HG03196 (cell line): Measurements from ENCODE around the gene MPRIP.
"Not testable (repeated sequence)": the region's sequence is repeated elsewhere in the genome, so short reads cannot be mapped to it uniquely, and the experiment has no call there.

ENCODE experiments used
- ATAC-seq: cut with Tn5 transposase; IDR thresholded peaks from one replicate; pipeline ENCODE4 v1.9.1; 2021; ENCODE audit not compliant: unreplicated experiment

Gene MPRIP

DNA sequence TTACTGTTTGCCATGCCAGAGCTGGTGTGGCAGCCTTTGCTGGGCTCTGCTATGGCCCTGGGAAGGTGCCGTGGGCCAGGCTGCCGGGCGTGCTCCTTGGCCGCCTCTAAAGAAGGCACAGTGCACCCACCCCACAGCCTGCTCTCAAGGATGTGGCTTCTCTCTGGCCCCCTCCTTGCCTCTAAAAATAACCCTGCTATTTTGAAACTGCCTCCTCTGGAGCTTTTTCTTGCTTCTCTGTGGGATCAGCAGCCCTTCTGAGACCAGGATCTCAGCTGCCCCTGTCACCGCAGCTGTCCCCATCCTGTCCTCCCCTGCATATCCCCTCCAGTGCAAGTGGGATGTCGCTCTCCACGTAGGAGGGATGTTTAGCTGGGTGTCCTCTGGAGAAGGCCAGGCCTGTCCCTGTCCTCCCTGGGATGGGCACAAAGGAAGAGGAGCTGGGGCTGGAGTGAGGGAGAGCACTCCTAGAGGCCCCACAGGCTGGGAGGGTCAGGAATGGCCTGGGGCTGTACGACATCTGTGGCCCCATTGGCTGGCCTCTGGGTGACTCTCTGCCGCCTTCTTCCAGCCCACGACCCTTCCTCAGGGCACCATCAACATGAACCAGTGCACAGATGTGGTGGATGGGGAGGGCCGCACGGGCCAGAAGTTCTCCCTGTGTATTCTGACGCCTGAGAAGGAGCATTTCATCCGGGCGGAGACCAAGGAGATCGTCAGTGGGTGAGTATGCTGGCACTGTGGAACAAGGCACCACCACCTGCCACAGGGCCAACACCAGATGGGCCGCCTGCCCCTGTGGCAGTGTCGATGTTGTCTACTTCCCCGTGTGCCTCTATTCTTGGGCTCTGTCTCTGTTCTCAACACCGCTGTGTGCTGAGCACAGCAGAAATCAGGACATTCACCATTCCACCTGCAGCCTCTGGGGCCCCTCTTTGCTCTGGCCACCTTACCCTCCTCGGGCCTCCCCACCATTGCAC, 84.2 kb downstream of the MPRIP start:
- ATAC-seq = no peak

DNA sequence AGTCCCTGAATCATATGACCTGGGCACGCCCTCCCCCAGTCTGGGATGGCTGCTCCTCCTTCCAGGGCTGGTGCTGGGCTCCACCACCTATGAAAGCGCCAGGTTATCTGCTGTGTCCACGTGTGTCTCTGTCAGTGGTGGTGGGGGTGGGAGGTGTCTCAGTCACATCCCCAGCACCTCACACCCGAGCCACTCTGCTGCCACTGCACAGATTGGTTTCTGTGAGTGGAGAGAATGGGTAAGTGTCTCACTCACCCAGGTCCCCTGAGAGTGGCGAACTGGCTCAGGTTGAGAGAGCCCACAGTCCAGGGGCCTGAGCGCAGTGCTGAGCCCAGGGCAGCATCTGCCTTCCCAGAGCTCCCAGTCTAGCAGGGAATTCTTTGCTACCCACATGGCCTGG, 84.9 kb downstream of the MPRIP start:
- no peak for ATAC-seq

DNA sequence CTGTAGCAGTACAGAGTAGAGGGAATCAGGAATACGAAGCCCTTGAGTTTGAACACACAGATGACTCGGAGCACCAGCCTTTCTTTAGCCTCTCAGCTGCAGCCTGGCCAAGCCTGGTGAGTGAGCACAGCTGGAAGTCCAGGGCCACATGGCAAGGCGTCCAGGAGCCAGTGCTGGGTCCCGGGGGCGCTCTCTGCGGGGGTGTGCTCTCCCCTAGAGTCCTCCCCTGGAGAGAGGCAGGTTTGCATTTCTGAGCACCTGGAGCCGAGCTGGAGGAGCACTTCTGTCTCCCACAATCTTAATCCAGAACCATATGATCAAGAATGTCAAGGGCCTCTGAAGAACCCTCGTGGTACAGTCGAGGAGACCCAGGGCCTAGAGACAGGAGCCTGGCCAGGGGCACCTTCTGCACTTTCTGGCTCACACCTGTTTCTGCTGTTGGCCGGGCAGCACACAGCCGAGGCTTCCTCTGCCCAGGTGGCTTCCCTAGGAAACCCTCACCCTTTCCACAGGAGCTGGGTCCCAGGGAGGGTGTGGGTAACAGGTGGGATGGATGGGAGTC, 85.6 kb downstream of the MPRIP start:
- ATAC-seq = no peak

DNA sequence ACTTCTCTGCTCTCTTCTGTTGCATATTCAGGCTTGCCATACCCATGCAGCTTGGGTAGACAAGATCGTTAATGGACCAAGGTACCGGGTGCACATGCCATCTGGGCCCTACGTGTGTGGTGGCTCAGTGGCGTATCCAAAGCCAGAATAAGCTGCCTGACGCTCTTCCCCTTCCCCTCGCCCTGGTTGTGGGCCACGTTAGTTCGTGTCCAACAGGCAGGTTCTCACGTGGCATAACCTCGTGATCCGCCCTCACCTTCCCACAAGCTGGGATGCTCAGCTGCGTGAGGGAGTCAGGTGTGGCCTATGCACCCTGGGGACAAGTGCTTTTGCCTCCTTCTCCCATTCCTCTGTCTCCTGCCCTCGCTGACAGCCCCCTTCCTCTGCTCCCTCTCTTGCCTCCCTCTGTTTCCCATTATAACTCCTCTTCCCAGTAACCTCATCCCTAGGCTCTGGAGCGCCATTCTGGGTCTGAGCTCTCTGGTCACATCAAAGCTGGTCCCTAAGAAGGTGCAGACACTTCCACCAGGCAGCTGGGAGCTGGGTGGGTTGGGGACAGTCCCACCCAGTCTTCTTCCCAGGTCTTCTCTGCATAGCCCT, 86.3 kb downstream of the MPRIP start:
- ATAC-seq = no peak

DNA sequence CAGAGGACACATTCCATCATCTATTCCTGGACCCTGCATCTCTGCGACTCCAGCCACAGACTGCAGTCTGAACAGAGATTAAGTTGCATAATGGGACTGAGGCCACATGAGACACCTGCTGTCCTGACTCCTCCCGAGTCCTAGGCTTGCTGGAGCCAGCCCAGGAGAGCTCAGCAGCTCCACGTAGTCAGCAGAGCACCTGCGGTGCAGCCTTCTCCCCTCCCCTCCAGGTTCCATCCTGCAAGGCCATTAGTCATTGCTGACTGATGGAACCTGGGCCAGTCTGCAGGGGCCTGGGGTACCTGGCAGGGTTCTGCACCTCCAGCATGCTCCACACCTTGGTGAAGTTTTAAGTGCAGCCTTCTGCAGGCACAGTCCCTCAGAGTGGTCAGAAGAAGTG, 87.2 kb downstream of the MPRIP start:
- no peak for ATAC-seq

DNA sequence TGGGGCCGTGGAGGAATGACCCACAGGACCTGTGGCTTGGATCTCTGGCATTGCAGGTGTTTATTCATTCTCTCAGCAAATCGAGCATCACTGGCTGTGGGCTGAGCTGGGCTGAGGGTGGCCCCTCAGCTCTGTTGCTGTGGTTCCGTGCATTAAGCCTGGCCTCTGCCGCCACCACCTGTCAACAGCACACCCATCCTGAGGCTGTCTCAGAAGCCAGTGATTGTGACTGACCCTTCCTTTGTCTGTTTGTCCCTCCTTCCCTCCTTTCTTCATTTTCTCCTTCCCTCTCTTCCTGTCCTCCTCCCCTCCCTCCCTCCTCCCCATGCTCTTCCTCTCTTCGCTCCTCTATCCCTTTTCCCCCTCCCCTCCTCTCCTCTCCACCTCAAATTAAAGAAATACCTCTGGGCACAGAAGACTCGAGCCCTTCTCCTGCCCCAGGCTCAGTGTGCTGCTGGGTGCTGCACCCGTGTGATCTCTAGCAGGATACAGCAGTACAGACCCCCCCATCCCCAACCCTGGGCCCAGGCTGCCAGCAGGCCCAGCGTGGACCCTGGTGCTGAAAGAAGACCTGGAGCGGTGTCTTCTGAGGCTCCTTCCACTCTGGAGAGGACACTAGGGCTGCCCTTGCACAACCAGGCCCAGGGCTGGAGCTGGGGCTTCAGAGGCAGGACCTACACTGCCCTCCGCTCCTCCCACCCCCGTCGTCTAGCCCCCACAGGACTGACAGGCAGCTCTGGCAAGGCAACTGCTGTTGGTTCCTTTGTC, 88.0 kb downstream of the MPRIP start:
- ATAC-seq = no peak

DNA sequence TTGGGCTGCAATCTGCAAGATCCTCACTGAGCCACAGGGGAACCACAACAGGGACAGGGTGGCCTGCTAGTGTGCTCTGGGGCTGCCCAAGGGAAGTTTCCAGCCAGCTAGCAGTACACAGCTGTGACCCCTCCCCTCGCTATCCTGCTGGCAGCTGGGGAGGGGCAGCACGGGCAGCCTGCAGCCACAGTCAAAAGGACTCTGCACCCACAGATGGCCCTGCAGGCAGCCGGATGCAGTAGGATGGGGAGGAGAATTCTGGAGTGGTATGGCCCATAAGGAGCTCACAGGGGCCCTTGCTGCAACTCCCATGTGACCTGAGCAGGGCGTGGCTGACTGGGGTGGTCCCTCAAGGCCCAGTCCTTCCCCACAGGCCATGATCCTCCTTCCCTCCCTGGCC, 89.6 kb downstream of the MPRIP start:
- ATAC-seq = no peak

DNA sequence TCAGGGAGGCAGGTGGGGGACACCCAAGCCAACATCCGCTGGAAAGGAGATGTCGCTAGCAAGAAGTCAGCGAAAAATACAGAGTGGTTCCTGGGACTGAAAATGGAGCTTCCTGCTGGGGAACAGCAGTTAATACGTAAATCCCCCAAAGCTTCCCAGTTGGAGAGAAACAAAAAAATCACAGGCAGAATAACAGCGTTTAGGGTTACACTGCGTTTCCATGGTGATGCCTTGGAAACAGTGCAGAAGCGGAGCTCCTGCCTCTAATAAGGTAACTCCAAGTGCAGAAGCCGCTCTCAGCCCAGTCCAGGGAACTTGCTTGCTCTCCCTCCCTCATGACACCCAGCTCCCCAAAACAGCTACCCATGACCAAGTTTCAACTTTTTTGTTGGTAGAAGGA, 90.5 kb downstream of the MPRIP start:
- ATAC-seq = no peak

DNA sequence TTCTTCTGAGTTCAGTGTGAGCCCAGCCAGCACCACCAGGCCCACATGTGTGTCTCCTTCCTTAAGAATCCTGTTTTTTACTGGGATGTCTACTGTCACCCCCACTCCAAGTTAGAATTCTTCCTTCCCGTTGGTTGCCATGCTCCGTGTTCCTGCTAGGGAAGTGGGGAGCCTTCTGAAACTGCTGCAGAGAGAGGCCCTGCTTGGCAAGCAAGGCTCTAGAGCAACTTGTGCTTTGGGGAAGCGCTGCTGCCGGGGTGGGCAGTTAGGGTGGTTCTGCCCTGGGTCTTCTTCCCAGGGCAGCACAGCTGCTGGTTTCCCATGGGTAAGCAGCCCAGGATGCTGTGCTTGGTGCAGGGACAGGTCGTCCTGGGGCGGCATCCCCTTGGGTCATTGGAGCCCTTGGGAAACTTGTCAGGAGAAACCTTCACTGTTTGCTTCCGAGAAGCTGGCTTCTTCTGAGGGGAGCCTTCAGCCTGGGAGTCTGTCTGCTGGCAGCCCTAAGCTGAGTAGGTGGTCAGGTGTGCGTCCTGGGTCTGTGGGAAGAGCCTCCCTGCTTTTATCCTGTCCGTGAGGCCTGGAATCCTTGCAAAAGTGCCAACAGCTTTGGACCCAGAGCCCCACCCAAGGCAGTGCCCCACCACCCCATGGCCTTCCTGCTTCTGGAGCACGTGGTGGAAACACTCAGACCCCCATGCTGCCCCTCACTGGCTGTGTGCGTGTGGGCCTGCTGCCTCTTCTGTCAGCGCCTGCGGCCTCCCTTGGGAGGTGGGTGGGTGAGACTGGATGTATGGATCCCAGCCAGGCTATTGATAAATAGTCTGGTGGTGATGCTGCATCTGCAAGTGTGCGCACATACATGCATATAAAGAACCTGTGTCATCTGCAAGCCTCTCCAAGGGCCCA, 92.0 kb downstream of the MPRIP start:
- ATAC-seq = no peak

DNA sequence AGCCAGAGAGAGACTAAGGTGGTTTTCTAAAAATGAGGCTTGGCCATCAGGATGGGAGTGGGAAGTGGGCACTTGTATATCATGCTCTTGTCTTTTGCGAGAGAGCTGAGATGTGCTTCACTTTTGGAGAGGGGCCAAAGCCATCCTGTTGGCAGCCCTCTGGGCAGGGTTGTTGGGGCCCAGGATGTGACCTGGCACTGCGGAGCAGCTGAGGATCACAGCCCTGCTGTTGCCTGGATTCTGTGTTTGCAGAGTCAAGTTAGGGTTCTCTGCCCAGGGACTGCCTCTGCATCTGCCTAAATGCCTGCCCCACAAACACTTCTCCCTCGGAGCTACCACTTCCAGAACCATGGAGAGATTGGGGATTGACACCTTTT, 92.7 kb downstream of the MPRIP start:
- no peak for ATAC-seq

DNA sequence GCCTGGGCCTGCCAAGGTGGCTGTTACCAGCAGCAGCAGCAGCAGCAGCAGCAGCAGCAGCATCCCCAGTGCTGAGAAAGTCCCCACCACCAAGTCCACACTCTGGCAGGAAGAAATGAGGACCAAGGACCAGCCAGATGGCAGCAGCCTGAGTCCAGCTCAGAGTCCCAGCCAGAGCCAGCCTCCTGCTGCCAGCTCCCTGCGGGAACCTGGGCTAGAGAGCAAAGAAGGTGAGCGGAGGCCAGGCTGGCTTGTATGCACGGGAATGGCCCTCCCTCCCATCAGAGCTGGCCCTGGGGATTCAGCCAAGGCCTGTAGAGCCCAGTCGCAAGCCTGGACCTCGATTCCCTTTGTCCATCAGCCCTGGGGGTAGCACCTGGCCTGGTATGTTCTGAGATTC, 94.0 kb downstream of the MPRIP start:
- ATAC-seq = not testable (repeated sequence)

DNA sequence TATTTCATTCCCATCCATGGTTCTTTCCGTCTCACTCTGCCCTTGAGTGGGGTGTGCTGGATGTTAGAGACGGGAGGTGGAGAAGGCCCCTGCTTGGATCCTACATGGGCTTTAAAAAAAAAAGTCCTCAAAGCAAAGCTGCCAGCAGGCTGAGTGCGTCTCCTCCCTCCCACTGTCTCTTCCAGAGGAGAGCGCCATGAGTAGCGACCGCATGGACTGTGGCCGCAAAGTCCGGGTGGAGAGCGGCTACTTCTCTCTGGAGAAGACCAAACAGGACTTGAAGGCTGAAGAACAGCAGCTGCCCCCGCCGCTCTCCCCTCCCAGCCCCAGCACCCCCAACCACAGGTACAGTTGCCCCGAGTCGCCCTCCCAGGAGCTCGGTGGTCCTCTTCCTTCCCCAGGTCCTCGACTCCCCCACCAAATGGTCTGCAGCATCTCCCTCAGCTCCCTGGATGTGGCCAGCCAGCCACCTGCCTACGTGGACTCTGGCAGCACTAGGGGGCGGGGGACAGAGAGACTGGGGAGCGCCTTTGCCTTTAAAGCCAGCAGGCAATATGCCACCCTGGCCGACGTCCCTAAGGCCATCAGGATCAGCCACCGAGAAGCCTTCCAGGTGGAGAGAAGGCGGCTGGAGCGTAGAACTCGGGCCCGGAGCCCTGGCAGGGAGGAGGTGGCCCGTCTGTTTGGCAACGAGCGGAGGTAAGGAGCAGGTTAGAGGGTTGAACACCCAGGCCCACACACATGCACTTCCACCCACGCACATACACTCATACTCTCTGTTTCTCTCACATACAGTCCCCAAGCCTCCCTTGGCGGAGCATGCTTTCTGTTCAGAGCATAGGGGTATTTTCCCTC, 95.7 kb downstream of the MPRIP start:
- ATAC-seq = no peak

DNA sequence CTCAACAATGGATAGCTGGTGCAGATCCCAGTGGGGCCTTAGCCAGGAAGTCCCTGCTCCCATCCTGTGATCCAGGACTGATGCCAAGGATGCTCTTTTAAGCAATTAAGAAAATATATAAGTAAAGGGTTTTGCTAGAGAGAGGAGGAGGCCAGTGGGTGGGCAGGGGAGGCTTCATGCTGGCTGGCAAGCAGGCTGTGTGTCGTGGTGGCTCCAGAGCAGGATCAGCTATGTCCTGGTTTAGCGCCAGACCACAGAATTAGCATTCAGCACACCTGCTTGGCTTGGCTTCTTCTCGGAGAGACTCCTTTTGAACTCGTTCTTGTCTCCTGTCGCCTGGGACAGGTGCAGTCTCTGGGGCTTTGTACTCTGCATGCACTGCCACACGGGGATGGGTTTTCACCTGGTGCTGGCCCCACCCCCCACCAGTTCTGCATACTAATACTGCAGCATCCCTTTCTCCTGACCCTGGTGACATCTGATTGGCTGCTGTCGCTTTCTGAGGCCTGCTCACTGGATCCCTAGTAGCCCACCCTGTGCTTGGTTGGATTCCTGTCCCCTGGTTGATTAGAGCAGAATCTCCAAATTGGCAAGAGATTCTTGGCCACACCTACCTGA, 97.8 kb downstream of the MPRIP start:
- ATAC-seq = no peak

DNA sequence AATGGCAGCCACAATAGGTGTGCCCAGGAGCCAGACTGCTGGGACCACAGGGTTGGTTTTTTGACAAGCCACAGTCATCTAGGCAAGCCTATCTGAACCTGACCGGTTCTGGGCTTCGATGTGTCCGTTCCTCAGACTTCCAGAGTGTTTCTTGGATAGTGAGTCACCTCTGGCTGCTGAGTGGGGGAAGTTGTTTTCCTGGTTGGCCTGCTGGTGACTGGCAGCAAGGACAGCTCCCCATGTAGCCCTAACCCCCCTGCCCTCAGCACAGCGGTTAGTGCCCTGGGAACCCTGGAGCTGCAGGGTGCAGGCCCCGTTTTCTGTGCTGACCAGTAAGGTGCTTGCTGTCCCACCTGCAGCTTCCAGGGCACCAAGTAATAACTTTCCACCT, 98.3 kb downstream of the MPRIP start:
- ATAC-seq = no peak

DNA sequence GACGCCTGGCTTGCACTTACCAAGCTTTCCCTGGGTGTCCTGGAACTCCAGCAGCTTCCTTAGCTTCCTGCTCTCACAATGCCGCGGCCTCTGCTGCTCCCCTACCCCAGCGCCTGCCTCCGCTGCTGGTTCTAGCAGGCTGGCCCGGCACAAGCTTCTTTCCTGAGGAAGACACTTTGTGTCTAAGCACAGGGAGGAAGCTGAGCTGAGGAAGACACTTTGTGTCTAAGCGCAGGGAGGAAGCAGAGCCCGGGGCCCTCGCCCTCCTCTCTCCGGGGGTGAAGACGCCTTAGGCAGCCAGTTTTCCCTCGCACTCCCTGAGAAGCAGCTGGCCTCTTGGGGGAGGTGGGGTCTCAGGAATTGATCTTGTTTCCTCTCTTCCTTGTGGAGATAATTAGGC, 99.0 kb downstream of the MPRIP start:
- ATAC-seq = no peak

DNA sequence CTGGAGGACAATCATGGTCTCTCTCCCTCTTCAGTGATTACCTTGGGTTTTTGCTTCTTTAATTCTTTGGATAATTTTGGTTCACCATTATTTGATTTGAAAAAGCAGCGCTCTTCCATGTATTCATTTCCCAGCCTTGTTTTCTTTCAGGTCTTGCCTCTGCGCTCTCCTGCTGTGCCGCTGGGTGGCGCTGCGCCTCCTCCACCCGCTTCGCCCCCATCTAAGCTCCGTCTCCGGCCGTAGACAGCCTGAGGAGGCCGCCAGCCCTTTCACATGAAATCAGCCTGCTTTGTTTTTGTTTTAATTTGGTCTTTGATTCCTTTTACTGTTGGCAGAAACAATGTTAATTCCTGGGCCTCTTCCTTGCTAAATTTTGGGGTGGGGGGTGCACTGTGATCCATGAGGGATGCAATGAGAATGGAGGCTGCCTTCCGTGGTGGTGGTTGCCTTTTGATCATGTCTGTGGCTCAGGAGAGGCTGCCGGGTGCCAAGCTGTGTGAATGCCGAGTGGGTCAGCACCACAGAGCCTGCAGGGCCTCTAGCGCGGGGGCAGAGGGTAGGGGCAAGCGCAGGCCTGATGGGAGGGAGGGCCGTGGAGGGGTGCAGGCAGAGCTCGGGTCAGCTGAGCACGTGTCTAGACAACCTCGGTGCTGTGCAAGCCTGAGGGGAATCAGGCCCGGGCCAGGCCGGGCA, 99.7 kb downstream of the MPRIP start:
- ATAC-seq = no peak

DNA sequence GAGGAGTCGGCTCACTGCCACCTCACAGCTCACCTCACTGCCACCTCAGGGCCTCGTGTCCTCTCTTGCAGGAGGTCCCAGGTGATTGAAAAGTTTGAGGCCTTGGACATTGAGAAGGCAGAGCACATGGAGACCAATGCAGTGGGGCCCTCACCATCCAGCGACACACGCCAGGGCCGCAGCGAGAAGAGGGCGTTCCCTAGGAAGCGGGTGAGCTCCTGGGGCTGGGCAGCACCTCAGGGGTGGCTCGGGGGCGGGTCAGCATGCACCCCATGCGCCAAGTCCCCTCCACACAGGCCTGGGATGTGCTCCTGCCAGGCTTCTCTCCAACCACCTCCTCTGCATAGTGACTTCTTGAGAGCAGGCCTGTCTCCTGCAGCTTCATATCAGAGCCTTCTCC, 100.3 kb downstream of the MPRIP start:
- ATAC-seq = no peak

DNA sequence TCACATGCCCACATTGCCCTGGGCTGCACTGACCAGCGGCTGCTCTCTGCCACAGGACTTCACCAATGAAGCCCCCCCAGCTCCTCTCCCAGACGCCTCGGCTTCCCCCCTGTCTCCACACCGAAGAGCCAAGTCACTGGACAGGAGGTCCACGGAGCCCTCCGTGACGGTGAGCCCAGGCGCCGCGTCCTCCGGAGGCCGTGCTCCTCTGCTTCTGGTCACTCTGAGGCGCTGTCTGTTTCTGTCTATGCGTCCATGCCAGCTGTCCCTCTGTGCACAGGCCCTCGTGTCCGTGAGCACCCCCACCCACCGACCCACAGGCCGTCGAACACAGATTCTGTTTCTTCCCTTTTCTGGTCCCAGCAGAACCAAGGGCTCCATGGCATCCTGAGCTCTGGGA, 101.2 kb downstream of the MPRIP start:
- ATAC-seq = no peak

DNA sequence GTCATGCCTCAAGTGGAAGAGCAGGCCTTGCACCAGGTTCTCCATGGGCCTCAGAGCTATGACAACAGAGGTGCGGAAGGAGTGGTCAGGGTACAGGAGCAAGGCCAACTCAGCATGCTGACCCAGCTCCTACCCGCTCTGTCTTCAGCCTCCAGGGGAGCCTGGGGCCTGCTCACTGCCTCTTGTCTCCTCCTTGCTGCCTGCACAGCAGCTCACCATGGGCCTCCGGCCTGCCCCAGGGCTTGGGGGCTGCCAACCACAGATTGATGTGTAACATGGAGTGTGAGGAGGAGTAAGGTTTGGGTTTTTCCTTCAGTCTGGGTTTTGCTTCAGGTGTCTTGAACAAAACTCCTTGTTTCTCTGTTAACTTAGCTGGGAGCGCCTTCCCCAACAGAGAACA, 101.8 kb downstream of the MPRIP start:
- ATAC-seq = no peak
